K562 (cell line): ENCODE measurements around the gene CSMD2.

ENCODE experiments used
- PRDM10 ChIP-seq: fragments of 450-650 bp; IDR thresholded peaks from 2 replicates; pipeline ENCODE4 v1.6.1; 2018; ENCODE audit not compliant: partially characterized antibody
- ZNF785 ChIP-seq: fragments of 250-450 bp; sonication (Bioruptor Pico); IDR thresholded peaks from 2 replicates; pipeline ENCODE4 v1.4.0; 2020; ENCODE audit warnings: mild to moderate bottlenecking

- TF ChIP-seq ZNF785, result no peak
- TF ChIP-seq PRDM10, result no peak
Measured at GRCh38 chr1:33768106-33768505, 396.9 kb downstream of the CSMD2 start.
